ENCODE results near the gene ADARB2. TPM values are rescaled to one million over a fixed set of nuclear protein-coding genes. Genes with fewer than 3 reads are reported as not detected.

ADARB2 gene
- total RNA-seq, 4 donors from 2014 or later = 2.3 to 3.7 (median 2.6) TPM

DNA sequence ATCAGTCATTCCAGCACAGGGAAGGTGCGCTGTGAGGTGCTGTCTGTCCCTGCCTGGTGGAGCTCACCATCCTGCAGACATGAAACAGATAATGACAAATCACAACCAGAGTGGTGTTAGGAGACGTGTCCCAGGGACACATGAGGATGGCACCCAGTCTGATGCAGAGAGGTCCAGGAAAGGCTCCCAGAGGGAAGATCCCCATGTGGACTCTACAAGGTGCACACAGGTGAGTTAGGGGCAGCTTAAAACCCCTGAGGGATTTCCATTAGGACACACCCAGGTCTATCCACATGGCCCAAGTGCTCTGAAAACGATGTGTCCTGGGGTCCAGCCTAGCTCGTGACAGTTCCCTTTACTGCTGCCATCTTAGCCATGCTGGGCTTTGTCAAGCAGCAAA is 91.4 kb downstream of the ADARB2 start:
- H3K36me3 ChIP-seq = no peaks in the 10 kb centered on the region
- intact Hi-C loops (cut with DNase I) = no loop called here
- TF ChIP-seq, protein P1, sequence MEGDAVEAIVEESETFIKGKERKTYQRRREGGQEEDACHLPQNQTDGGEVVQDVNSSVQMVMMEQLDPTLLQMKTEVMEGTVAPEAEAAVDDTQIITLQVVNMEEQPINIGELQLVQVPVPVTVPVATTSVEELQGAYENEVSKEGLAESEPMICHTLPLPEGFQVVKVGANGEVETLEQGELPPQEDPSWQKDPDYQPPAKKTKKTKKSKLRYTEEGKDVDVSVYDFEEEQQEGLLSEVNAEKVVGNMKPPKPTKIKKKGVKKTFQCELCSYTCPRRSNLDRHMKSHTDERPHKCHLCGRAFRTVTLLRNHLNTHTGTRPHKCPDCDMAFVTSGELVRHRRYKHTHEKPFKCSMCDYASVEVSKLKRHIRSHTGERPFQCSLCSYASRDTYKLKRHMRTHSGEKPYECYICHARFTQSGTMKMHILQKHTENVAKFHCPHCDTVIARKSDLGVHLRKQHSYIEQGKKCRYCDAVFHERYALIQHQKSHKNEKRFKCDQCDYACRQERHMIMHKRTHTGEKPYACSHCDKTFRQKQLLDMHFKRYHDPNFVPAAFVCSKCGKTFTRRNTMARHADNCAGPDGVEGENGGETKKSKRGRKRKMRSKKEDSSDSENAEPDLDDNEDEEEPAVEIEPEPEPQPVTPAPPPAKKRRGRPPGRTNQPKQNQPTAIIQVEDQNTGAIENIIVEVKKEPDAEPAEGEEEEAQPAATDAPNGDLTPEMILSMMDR (IDR thresholded peaks at IDR 0.05) = no peak
- TF ChIP-seq POLR2A (IDR thresholded peaks at IDR 0.05; ENCODE audit: low read depth) = no peak
- TF ChIP-seq EP300 (IDR thresholded peaks at IDR 0.05) = no peak
- TF ChIP-seq POLR2AphosphoS5 (IDR thresholded peaks at IDR 0.05) = no peak
- 68% methylated on average over 4 of the region's 4 CpGs for WGBS
- H3K27me3 ChIP-seq = peaks cover 0 to 51% (median 0%) of the 10 kb centered on the region in 4 donors
- no peak overlapping the region for H3K27ac ChIP-seq (replicated peaks in 1 of 4)
- no peak overlapping the region for H3K4me3 ChIP-seq
- no peaks in the 10 kb centered on the region for H3K4me1 ChIP-seq
- no peak for DNase-seq (ENCODE audit: extremely low spot score)
- H3K9me3 ChIP-seq = no peaks in the 10 kb centered on the region

DNA sequence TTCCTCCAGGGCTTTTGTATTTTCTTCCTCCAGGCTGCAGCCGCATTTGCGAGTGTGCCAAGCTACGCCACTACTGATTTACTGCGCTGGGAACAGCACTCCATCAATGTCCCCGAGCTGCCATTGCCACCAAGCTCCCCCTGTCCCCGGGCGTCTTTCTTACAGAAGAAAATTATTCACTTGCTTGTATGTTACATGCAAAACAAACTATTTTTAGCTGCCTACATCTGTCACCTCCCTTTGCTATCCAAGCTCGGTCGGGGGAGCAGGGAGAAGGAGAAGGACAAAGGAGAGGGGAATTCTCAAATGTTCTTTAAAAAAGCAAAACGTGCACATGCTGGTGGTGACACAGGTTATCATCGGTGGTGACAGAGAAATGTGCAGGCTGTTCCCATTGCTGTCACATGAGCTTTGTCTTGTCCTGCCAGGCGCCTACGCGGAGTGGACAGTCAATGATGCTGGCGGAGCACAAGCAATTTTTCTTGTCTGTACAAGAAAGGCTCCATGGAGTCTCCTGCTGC is 93.1 kb downstream of the ADARB2 start:
- H3K4me3 ChIP-seq = no peak overlapping the region
- H3K36me3 ChIP-seq = no peaks in the 10 kb centered on the region
- no peak overlapping the region for H3K27ac ChIP-seq (replicated peaks in 1 of 4)
- no peaks in the 10 kb centered on the region for H3K9me3 ChIP-seq
- 66% methylated on average over 15 of the region's 15 CpGs for WGBS
- no peaks in the 10 kb centered on the region for H3K4me1 ChIP-seq
- intact Hi-C loops (cut with DNase I) = no loop called here
- peaks cover 0 to 47% (median 0%) of the 10 kb centered on the region in 4 donors for H3K27me3 ChIP-seq
- DNase-seq (ENCODE audit: extremely low spot score) = no peak
- no peak for TF ChIP-seq EP300 (IDR thresholded peaks at IDR 0.05)
- TF ChIP-seq POLR2A (IDR thresholded peaks at IDR 0.05; ENCODE audit: low read depth) = no peak
- TF ChIP-seq, protein P1 (IDR thresholded peaks at IDR 0.05) = no peak
- no peak for TF ChIP-seq POLR2AphosphoS5 (IDR thresholded peaks at IDR 0.05)

DNA sequence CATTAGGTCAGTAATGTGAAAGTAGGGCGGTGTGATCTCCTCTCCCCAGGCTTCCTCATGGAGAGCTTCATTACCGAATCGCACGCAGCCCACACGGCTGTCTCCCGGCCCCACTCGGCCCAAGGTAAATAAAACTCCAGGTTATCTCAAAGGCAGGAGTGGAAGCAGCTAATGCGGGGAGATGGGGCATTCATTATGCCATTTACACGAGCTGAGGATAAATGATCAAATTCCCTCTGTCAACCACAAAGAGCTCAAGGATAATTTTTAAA is 93.5 kb downstream of the ADARB2 start:
- 56% methylated on average over 9 of the region's 9 CpGs for WGBS
- peaks cover 0 to 51% (median 0%) of the 10 kb centered on the region in 4 donors for H3K27me3 ChIP-seq
- no peaks in the 10 kb centered on the region for H3K36me3 ChIP-seq
- TF ChIP-seq, protein P1 (IDR thresholded peaks at IDR 0.05) = no peak
- TF ChIP-seq POLR2A (IDR thresholded peaks at IDR 0.05; ENCODE audit: low read depth) (no peak), POLR2AphosphoS5 (IDR thresholded peaks at IDR 0.05) (no peak), EP300 (IDR thresholded peaks at IDR 0.05) (no peak)
- H3K4me3 ChIP-seq = no peak overlapping the region
- intact Hi-C loops (cut with DNase I) = no loop called here
- H3K4me1 ChIP-seq = no peaks in the 10 kb centered on the region
- H3K27ac ChIP-seq (replicated peaks in 1 of 4) = no peak overlapping the region
- no peak for DNase-seq (ENCODE audit: extremely low spot score)
- H3K9me3 ChIP-seq = no peaks in the 10 kb centered on the region

DNA sequence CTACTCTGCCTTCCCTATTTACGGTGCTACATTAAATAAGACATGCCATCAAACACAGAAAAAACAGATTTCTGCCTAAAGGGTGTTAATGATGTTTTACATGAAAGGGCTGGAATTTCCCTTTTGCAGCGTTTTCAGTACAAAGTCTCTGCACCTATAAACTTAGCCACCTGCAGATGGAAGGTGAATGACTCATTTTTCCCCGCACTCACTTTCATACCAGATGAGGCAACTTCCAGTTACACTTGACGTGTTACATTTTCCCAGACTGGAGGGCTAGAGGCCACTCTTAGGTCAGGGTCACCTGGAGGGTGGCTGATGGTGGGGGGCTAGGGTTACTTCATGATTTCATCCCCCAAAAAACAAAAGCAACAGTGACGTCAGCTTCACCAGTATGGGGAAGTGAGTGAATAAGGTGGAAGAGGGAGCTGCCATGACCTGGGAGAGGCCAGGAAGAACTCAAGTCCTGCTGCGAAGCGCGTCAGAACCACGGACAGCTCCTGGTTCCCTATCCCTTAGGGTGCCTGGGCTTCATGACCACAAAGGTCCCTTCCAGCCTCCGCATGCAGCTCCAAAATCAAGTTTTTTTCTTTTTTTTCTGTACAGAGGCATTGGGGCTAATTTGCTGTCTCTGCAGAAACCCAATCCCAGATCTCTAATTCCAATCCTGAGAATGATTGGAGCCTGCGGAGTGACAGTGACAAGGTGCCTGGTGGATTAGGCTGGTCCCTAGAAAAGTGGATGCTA is 94.0 kb downstream of the ADARB2 start:
- Histone ChIP-seq H3K4me1 (no peaks in the 10 kb centered on the region), H3K36me3 (no peaks in the 10 kb centered on the region), H3K27ac (replicated peaks in 1 of 4) (no peak overlapping the region), H3K9me3 (no peaks in the 10 kb centered on the region), H3K27me3 (peaks cover 0 to 54% (median 0%) of the 10 kb centered on the region in 4 donors), H3K4me3 (no peak overlapping the region)
- WGBS = 49% methylated on average over 11 of the region's 11 CpGs
- TF ChIP-seq POLR2A (IDR thresholded peaks at IDR 0.05; ENCODE audit: low read depth) (no peak), POLR2AphosphoS5 (IDR thresholded peaks at IDR 0.05) (no peak), EP300 (IDR thresholded peaks at IDR 0.05) (no peak)
- TF ChIP-seq, protein P1 (IDR thresholded peaks at IDR 0.05) = no peak
- DNase-seq (ENCODE audit: extremely low spot score) = no peak
- intact Hi-C loops (cut with DNase I) = no loop called here

All from esophagus muscularis mucosa (tissue), 4 donors.